ENCODE data around the gene PHF21B. TPM values are rescaled to one million over a fixed set of nuclear protein-coding genes. Genes with fewer than 3 reads are reported as not detected.

PHF21B gene
- total and polyA plus RNA-seq, 2 of the 8 experiments (the other 6 are each of a cell fraction or from before 2014, with no cell fraction given) = 19.3 to 68.1 TPM

DNA sequence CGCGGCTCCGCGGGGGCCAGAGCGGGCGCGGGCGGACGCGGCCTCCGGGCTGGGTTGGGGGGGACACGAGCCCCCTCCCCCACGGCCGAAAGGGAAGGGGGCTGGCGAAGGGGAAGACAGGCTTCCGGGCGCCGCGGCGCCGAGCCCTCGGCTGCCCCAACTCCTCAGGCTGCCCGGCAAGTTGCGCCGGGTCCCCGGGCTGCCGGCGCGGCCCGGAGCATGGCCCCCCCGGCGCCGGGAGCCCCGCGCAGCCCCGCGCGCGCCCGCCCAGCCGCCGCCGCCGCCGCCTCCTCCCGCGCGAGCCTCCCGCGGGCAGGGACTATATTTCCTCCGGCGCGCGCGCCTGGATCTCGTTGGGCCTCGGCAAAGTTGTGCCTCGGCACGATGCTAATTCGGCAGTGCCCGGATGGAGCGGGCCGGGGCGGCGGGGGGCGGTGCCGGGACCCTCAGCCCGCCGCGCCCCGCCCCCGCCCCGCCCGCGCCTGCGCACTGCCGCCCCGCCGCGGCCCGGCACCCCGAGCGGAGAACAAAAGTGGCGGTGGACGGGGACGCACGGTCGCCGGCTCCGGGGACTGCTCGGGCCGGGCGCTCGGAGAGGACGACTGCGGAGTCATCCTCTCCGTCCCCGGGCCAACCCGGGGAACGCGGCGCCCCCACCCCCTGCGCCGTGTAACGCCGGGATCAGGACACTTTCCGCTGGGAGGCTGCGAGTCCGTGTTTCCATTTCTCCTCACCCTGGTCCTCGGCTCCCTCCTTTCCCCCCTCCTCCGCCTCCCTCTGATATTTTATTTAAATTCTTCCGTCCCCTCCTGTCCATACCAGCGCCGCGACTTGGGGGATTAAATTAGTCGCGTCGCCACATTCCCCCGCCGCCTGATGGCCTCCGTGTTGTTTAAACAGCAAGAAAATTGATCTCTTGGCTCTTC lies at the start of gene PHF21B (continued):
- TF ChIP-seq, protein P1, sequence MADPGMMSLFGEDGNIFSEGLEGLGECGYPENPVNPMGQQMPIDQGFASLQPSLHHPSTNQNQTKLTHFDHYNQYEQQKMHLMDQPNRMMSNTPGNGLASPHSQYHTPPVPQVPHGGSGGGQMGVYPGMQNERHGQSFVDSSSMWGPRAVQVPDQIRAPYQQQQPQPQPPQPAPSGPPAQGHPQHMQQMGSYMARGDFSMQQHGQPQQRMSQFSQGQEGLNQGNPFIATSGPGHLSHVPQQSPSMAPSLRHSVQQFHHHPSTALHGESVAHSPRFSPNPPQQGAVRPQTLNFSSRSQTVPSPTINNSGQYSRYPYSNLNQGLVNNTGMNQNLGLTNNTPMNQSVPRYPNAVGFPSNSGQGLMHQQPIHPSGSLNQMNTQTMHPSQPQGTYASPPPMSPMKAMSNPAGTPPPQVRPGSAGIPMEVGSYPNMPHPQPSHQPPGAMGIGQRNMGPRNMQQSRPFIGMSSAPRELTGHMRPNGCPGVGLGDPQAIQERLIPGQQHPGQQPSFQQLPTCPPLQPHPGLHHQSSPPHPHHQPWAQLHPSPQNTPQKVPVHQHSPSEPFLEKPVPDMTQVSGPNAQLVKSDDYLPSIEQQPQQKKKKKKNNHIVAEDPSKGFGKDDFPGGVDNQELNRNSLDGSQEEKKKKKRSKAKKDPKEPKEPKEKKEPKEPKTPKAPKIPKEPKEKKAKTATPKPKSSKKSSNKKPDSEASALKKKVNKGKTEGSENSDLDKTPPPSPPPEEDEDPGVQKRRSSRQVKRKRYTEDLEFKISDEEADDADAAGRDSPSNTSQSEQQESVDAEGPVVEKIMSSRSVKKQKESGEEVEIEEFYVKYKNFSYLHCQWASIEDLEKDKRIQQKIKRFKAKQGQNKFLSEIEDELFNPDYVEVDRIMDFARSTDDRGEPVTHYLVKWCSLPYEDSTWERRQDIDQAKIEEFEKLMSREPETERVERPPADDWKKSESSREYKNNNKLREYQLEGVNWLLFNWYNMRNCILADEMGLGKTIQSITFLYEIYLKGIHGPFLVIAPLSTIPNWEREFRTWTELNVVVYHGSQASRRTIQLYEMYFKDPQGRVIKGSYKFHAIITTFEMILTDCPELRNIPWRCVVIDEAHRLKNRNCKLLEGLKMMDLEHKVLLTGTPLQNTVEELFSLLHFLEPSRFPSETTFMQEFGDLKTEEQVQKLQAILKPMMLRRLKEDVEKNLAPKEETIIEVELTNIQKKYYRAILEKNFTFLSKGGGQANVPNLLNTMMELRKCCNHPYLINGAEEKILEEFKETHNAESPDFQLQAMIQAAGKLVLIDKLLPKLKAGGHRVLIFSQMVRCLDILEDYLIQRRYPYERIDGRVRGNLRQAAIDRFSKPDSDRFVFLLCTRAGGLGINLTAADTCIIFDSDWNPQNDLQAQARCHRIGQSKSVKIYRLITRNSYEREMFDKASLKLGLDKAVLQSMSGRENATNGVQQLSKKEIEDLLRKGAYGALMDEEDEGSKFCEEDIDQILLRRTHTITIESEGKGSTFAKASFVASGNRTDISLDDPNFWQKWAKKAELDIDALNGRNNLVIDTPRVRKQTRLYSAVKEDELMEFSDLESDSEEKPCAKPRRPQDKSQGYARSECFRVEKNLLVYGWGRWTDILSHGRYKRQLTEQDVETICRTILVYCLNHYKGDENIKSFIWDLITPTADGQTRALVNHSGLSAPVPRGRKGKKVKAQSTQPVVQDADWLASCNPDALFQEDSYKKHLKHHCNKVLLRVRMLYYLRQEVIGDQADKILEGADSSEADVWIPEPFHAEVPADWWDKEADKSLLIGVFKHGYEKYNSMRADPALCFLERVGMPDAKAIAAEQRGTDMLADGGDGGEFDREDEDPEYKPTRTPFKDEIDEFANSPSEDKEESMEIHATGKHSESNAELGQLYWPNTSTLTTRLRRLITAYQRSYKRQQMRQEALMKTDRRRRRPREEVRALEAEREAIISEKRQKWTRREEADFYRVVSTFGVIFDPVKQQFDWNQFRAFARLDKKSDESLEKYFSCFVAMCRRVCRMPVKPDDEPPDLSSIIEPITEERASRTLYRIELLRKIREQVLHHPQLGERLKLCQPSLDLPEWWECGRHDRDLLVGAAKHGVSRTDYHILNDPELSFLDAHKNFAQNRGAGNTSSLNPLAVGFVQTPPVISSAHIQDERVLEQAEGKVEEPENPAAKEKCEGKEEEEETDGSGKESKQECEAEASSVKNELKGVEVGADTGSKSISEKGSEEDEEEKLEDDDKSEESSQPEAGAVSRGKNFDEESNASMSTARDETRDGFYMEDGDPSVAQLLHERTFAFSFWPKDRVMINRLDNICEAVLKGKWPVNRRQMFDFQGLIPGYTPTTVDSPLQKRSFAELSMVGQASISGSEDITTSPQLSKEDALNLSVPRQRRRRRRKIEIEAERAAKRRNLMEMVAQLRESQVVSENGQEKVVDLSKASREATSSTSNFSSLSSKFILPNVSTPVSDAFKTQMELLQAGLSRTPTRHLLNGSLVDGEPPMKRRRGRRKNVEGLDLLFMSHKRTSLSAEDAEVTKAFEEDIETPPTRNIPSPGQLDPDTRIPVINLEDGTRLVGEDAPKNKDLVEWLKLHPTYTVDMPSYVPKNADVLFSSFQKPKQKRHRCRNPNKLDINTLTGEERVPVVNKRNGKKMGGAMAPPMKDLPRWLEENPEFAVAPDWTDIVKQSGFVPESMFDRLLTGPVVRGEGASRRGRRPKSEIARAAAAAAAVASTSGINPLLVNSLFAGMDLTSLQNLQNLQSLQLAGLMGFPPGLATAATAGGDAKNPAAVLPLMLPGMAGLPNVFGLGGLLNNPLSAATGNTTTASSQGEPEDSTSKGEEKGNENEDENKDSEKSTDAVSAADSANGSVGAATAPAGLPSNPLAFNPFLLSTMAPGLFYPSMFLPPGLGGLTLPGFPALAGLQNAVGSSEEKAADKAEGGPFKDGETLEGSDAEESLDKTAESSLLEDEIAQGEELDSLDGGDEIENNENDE (IDR thresholded peaks at IDR 0.05; ENCODE audit: insufficient replicate concordance, low read length) = no peak
- TF ChIP-seq POLR2AphosphoS5 (IDR thresholded peaks at IDR 0.05; ENCODE audit: low read depth, low read length) = peak; percentile 77
- no peak for TF ChIP-seq GTF2F1 (IDR thresholded peaks at IDR 0.05; ENCODE audit: borderline replicate concordance, low read depth, low read length)
- TF ChIP-seq PHF8 (conservative IDR thresholded peaks at IDR 0.05; ENCODE audit: low read depth, low read length) = peak; percentile 78
- no peak for TF ChIP-seq SIX5 (IDR thresholded peaks at IDR 0.05; ENCODE audit: low read depth, low read length)
- TF ChIP-seq KDM1A (IDR thresholded peaks at IDR 0.05; ENCODE audit: borderline replicate concordance, low read length) = no peak
- TF ChIP-seq, protein P2, sequence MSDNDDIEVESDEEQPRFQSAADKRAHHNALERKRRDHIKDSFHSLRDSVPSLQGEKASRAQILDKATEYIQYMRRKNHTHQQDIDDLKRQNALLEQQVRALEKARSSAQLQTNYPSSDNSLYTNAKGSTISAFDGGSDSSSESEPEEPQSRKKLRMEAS (IDR thresholded peaks at IDR 0.05) = peak; percentile 58; the same call in 1 of the 2 replicates
- TF ChIP-seq CHD2 (IDR thresholded peaks at IDR 0.05; ENCODE audit: low read length) = peak; percentile 82
- TF ChIP-seq EP300 (IDR thresholded peaks at IDR 0.05; ENCODE audit: borderline replicate concordance in 1 of 2, low read depth in 2 of 2, low read length in 2 of 2) = no peak

All from H1 (cell line).